ENCODE results near the gene PSMD5.

Gene PSMD5

DNA sequence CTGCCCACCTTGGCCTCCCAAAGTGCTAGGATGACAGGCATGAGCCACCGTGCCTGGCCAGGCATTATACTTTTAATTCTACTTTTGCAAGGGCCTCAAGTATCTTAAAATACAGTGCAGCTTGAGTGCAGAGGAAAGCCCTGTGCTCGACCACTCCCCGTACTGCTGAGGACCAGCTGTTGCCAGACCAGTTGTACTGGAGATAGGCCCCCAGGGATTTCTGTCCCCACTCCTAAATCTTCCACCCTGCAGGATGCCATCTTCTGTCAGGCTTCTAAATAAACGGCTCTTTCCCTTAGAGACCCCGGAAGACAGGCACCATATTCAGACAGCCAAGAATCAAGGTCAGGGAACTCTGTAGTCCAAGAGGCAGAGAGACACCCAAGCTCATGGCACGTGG lies 16.6 kb upstream of the PSMD5 start:
- TF ChIP-seq, protein P1, sequence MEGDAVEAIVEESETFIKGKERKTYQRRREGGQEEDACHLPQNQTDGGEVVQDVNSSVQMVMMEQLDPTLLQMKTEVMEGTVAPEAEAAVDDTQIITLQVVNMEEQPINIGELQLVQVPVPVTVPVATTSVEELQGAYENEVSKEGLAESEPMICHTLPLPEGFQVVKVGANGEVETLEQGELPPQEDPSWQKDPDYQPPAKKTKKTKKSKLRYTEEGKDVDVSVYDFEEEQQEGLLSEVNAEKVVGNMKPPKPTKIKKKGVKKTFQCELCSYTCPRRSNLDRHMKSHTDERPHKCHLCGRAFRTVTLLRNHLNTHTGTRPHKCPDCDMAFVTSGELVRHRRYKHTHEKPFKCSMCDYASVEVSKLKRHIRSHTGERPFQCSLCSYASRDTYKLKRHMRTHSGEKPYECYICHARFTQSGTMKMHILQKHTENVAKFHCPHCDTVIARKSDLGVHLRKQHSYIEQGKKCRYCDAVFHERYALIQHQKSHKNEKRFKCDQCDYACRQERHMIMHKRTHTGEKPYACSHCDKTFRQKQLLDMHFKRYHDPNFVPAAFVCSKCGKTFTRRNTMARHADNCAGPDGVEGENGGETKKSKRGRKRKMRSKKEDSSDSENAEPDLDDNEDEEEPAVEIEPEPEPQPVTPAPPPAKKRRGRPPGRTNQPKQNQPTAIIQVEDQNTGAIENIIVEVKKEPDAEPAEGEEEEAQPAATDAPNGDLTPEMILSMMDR (IDR thresholded peaks at IDR 0.05), result no peak

DNA sequence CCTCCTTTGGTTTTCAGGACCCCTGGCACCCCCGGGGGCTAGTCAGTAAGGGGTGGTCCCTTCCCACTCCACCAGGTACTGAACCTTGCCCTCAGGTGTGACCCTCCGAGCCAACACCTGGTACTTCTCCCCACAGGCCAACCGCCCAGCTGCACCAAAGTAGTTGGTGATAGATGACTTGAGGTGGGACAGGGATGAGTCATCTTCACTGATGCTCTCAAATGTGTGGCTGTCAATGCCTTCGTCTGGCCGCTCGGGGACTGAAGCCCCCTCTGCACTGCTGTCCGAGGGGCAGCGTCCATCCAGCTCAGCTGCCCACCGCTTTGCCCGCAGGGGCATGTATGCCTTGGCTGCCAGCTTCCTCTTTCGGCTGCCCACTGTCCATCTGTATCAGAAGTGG lies 15.2 kb upstream of the PSMD5 start:
- TF ChIP-seq, protein P1 (IDR thresholded peaks at IDR 0.05), result no peak

DNA sequence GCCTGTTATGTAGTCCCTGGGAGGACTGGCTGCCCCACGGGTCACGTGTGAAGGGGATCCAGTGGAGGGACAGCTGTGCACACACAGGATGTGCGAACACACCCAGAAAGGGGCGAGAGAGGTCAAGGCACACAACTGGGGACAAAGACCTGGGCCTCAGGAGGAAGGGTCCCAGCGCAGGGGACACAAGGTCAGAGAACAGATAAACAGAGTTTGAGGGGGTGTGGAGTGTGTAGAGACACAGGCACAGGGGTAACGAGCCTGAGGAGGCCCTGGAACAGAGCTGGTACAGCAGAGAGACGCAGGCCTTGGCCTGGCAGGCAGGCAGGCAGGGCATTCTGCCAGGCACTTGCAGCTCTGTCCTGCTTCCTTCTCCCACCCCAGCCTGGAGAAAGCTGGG lies 14.8 kb upstream of the PSMD5 start:
- TF ChIP-seq, protein P1 (IDR thresholded peaks at IDR 0.05), result no peak

DNA sequence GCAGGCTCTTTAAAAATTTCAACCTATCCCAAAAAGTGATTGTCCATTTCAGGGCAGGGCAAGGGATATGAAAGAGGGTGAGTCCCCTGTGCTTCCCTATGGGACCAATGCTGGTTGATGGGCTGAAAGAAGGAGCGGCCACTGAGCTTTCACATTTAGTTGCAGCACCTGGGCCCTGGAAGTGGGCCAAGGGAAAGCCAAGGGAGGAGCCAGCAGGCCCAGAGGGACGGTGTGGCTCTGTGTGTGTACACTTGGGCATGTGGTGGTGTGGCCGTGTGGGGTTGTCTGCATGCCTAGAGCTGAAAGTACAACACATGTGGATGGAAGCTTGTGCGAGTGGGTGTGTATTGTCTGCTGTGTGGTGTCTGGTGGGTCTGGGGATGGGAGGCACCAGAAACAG lies 14.0 kb upstream of the PSMD5 start:
- TF ChIP-seq, protein P1 (IDR thresholded peaks at IDR 0.05), result no peak

DNA sequence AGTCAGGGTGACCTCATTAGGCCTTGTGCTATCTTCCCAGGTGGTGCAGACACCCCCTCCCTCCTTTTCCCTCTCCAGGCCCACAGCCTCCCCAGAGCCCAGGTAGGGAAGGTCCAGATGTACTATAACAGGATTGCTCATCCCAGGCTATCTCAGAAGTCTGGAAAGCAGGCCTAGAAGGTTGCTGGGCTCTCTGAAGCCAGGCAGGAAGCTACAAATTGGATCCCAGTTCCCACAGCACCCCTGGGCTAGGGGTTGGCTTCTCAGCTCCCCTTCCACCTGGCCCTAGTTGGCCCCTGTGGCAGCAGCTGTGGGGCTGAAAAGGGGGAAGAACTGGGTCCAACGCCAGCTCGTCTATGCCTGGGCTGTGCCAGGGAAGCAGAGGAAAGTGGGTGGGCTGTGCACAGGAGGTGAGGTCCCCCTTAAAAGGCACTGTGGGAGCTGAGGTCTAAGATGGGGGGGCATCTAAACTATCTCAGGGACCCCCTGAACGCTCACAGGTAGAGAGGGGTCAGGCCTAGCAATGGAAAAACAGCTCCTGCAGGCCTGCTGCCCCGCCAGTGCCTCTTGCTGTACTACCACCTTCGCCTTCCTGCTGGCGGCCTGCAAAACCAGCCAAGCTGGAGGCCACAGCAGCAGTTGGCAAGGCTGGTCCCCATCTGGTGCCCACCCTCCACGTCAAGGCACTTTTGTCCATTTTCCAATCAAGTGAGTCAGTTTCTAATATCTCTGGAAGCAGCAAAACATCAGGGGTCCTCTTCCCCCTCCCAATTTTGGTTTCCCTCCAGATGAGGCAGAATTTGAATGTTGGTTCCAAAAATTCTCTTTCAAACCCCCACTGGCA lies 13.3 kb upstream of the PSMD5 start:
- TF ChIP-seq, protein P1 (IDR thresholded peaks at IDR 0.05), result no peak

DNA sequence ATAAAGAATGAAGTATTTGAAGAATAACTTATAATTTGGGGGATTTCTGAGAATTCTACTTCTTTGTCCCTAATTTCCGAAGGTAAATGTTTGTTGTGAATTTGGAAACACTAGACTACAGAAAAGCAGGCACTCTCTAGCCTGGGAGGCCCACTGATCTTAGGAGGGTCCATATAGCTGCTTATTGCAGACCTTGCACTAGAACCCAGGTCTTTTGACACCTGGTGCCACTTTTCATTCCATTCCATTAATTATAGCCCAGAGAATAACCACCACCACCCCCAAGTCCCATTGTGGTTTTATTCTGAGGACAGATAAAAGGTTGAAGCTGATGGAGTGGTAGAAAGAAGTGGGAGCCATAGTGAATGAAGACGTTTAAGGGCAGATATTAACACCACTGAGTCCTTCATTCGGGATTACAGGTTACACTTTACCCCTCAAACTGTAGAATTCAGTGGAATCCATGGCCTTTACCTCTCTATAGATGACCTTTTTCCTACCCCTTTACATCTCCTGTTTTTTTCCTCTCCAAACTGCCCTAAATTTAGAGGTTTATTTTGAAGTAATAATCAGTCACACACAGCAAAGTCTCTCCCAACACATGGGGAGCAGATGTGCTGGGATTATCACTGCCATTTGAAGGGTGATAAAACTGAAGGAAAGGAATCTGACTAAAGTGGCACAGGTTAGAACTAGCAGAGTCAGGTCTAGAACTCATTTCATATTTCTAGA lies 12.0 kb upstream of the PSMD5 start:
- TF ChIP-seq, protein P1 (IDR thresholded peaks at IDR 0.05), result no peak

DNA sequence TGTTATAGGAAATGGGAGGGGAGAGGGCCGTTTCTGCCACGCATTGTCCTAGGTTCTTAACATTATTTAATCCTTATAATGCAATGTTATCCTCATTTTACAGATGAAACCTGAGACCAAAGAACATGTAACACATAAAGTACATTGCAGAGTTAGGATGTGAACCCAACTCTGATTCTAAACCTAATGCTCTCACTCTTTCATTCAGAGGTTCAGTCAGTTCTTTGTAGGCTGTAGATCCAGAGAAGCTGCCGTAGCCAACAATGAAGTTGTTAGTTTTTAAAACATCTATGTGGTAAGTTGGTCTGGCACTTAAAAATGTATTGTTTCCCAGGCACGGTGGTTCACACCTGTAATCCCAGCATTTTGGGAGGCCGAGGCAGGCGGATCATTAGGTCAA lies 10.5 kb upstream of the PSMD5 start:
- TF ChIP-seq, protein P1 (IDR thresholded peaks at IDR 0.05), result no peak

Measured in LNCAP (cell line).